Activated naive CD4-positive, alpha-beta T cell (primary cell): Measurements from ENCODE around the gene PPP1R16B.
"Not testable (repeated sequence)": the region's sequence is repeated elsewhere in the genome, so short reads cannot be mapped to it uniquely, and the experiment has no call there.

Source experiments
- DNase-seq, 4 experiments: peaks; one replicate each; lab custom pipeline; 2025; lab: John Stamatoyannopoulos, UW

PPP1R16B gene

GRCh38 chr20:38791940-38792339 is 13.6 kb upstream of the PPP1R16B start:
- no peak for DNase-seq

DNA sequence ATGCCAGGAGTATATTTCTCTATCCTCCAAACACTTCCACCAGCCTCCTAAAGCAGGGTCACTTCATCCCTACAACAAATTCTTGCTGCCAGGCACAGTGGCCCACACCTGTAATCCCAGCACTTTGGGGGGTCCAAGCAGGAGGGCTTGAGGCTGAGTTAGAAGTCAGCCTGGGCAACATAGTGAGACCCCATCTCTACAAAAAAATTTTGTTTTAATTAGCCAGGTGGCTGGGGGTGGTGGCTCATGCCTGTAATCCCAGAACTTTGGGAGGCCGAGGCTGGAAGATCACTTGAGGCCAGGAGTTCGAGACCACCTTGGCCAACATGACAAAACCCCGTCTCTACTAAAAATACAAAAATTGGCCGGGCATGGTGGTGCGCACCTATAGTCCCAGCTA is 11.4 kb upstream of the PPP1R16B start:
- not testable (repeated sequence) for DNase-seq

DNA sequence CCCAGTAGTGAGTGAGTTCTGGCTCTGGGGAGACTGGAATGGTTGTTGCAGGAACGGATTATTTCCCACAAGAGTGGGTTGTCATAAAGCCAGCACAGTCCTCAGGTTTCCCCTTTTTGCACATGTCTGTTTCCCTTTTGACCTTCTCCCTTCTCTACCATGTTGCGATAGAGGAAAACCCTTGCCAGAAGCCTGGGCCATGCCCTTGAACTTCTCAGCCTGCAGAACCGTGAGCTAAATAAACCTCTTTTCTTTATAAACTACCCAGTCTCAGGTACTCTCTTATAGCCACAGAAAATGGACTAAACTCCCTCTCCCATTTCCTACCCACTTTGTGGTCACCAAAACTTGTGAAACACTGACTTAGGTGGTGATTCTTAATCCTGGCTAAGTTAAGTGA is 7.2 kb upstream of the PPP1R16B start:
- DNase-seq: no peak

GRCh38 chr20:38799203-38799602 is 6.3 kb upstream of the PPP1R16B start:
- no peak for DNase-seq

DNA sequence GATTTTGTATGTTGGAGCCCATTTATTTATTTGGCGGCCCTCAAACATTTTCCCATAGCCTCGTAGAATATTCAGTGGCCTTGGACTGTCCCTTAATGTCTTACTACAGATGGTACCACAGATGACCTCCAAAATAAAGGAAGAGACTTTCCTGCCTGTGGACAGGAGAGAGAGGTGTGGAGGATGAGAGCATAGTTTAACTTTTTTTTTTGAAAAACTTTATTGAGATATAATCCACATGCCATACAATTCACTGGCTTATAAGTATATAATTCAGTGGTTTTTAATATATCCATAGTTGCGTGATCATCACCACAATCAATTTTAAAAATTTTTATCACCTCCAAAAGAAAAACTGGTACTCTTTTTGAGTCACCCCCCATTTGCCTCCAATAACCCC is 4.6 kb upstream of the PPP1R16B start:
- no peak for DNase-seq

GRCh38 chr20:38804221-38804620 is 1.3 kb upstream of the PPP1R16B start:
- DNase-seq: no peak

DNA sequence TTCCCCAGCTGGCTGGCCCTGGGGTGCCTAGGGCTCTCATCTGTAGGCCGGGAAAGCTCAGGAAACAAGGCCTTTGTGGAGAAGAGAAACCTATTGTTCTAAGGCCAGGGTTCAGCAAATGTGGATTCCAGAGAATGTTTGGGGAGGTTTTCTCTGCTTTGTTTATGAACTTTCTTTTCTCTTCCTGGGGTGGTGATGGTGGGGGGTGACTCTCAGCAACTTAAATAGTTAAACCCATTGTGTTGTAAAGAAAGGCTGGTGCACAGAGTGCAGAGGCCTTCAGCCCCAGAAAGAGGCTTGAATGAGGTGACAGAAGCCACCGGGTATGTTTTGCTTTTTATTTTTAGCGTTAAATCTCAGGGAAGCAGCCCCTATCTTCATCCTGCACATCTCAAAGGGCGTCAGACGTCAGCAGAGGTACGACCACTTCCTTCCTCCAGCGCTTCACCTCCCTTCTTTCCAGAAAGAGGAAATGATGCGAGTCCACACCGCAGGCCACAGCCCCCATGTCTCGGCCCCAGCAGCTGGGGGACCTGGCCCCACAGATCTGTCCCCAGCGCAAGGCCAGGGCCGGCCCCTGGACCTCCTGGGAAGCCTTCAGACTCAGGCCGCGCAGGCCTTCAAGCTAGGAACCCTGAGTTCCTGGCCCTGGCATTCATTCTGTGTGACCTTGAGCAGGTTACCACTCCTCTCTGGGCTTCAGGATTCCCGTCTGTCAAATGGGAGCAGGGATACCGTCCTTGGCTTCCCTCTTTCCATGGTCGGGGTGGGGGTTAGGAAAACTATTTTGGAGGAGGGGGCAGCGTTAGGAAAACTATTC is 605 bp upstream of the PPP1R16B start:
- peak in 3 of 4 experiments; percentile 9 to 60 (median 32) for DNase-seq

DNA sequence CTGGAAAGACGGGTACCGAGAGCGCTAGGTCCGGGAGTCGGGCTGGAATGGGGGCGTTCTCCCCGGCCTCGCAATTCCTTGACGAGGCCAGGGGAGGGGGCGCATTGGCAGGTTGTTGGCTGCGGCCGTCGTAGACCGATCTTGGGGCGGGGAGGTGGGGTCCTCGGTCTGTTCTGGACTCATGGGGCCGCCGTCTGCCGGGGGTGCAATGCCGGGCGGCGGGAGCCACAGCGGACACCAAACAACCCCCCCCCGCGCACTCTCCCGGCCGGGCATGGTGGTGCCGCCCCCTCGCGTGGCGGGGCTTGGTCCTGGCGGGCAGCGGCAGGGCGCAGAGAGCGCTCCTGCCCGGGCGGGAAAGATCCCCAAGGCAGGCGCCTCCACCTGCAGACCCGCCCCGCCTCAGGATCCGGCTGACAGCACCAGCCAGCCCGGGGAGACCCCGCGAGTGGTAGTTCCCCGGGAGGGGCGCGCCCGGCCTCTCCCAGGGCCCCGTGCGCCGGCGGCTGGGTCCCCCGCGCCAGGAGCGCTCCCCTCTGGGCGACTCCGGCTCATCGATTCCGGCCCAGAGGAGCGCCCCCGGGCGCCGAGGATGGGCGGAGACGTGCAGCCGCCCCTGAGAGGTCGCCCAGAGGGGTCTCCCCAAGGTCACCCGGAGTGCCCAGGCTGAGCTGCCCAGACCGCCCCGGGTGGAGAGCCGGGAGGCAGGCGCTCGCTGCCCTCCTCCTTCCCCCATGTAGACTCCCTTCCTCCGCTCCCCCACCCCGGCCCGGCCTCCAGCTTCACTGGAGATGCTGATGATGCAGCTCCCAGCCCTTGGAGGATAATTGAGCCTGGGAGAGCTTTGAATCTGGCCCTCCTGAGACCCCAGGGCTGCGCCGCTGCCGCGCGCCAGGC is 709 bp downstream of the PPP1R16B start:
- DNase-seq: peak in 2 of 4 experiments; percentile 42 to 52

DNA sequence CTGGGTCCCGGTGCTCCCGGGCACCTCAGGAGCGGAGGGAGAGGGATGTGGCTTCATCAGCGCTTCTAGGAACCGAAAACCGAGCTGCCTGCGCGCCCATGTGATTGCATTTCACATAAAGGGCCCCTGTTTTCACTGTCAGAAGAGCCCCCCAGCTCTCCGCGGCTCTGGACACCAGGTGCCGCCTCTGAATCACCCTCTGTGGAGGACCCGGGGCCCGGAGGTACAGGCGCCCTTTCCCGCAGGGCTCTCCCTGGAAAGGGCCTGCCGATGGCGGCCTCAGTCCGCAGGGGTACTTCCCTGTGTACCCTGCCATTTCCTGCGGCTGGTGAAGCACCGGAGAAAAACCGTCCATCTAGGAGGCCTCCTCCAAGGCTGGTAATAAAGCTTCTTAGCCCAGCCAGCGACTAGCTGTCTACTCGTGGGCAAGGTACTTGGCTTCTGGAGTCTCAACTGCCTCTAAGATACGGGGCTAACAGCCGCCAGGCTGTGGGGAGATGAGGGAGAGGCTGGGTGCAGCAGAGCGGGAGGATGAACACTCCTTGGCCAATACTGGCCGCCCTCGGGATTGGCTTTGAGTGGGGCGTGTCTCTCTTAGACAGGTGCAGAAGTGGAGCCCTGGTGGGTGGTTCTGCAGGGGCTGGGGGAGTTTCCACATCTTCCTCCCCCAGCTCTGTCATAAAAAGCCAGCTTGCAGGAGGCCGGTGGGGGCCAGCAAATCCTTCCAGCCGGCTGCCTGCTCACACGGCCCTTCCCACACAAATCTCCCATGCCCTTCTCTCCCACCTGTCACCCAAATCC is 1.6 kb downstream of the PPP1R16B start:
- DNase-seq: peak in 1 of 4 experiments; percentile 14

DNA sequence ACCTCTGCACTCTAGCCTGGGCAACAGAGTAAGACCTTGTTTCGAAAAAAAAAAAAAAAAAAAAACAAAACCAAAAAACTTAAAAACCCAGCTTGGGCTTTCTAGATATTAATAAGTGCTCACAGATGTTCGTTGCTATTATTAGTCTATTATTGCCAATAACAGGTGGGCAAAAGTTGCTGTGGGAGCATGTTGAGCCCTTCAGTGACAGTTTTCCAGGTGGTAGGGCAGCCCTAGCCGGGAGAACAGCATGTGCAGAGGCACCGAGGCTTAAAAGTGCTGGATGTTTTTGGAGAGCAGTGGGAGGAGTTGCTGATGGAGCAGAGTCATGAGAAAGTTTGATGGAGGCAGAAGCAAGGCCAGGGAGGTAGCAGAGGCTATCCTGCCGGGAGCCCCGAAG is 4.4 kb downstream of the PPP1R16B start:
- no peak for DNase-seq

- no peak for DNase-seq
These were observed 5.6 kb downstream of the PPP1R16B start for GRCh38 chr20:38810926-38811630.

DNA sequence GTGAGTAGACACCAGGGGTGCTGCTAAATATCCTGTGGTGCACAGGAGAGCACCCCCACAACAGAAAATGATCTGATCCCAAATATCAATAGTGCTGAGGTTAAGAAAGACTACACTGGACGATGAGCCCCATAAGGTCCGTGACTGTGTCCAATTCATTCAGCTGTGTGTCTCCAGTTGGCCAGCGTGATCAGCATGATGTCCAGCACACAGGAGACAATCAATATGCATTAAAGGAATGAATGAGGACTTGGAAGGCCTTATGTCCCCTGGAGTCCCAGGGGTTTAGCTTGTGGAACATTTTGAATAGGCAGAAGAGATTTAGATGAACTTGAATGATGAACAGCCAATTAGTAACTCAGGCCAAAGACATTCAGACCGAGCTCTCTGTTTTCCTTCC is 6.3 kb downstream of the PPP1R16B start:
- DNase-seq: no peak

GRCh38 chr20:38812182-38812581 is 6.7 kb downstream of the PPP1R16B start:
- no peak for DNase-seq

DNA sequence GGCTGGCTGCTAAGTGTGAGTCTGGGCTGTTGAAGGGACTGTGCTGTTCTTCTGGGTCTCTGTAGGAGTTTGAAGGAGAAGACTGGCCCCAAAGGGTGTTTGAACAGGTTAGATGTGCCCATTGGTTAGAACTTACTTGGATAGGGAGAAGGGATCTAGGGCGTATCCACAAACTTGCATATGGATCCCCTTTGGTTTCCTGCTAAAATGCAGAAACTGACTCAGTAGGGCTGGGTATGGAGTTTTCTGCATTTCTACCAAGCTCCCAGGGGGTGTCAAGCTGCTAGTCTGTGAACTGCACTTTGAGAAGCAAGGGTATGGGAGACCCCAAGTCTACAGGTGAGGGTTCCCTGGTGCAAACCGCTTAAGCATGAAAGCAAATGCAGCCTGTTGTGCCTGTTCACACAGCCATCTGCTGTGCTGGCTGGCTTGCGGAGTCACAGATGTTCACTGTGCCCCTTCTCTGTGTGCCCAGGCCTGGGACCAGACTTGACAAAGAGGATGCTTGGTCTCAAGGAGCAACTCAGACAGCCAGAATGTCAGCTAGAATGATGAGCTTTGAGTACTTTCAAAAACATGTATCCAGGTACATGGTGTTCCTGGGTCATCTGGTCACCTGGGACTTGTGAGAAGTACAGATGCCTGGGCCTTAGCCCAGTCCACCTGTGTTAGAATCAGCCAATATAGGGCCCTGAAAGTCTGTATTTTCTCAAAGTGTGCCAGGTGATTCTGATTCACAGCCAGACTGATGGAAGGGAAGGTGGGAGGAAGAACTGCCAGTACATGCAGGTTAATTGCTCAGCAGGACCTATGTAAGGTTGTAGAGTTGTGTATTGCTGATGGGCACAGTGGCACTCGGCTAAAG is 7.4 kb downstream of the PPP1R16B start:
- no peak for DNase-seq

GRCh38 chr20:38813574-38813962 is 8.1 kb downstream of the PPP1R16B start:
- DNase-seq: not testable (repeated sequence)

DNA sequence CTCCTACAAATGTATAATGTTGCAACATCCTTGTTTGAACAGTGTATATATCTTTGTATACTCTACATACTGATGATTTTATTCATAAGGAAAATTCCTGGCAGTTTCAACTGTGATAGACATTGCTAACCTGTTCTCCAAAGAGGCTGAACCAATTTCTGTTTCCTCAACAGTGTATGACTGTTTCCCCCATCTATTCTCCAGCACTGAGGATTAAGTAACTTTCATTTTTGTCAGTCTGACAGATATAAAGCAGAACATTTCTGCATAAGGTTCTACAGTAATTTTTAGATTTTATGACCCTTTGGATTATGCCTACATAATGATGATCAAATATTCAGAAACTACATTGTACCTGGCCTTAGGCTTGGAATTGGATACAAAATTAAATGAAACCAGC is 9.9 kb downstream of the PPP1R16B start:
- DNase-seq: no peak

GRCh38 chr20:38818113-38819065 is 12.9 kb downstream of the PPP1R16B start:
- DNase-seq: no peak

GRCh38 chr20:38825571-38825900 is 20.0 kb downstream of the PPP1R16B start:
- no peak for DNase-seq

GRCh38 chr20:38825901-38826625 is 20.6 kb downstream of the PPP1R16B start:
- no peak for DNase-seq
